Glomerular endothelial cell (primary cell): ENCODE data around the gene TLNRD1. TPM values are rescaled to one million over a fixed set of nuclear protein-coding genes. Genes with fewer than 3 reads are reported as not detected.

Experiments
- DNase-seq: peaks from one replicate; pipeline ENCODE4 v3.0.0-alpha.2; 2011; ENCODE audit warnings: low read depth, low spot score; ENCODE audit errors: extremely low read depth
- total RNA-seq: library from RNA; depleted of rRNA; stranded (reverse); fragments of >200 nt; gene quantifications from 2 replicates; pipeline ENCODE4 v1.2.3, GENCODE V29; 2015

The TLNRD1 gene
- total RNA-seq, 1 donor from 2014 or later: 60.2 TPM

DNA sequence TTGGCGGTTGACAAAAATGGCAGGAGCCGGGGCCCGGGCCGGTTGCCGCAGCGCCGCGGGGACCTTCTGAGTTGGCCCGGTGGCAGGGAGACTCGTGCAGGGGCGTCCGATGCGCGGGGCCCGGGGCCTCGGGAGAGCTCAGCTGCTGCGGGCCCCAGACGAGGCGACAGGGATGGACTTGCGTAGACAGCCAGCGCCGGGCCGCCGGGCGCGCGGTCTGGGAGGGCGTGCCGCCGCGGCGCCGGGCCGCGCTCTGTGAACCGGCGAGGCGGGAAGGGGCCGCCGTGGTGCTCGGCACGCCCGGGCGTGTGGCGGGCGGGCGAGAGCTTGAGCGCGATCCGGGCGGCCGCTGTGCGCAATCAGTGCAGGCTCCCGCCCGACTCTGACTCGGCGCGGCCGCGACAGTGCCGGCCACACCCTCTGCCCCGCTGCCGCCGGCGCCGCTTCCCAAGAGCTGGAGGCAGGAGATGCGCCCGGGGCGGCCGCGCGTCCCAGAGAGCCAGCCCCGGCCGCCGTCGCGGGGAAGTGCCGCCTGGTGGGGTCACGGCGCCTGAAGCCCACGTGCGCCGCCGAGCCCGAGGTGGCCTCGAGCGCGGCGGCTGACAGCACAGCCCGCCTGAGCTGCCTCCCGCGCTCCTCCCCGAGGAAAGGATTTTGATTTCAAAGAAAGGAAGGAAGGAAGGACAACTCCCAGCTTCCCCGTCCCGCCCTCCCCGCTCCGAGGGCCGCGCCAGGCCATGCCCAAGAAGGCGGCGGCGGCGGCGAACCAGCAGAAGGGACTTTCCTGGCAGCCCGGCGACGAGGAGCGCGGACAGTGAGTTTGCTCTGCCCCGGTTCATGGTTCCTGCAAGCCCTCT, 657 bp downstream of the TLNRD1 start:
- no peak for DNase-seq

DNA sequence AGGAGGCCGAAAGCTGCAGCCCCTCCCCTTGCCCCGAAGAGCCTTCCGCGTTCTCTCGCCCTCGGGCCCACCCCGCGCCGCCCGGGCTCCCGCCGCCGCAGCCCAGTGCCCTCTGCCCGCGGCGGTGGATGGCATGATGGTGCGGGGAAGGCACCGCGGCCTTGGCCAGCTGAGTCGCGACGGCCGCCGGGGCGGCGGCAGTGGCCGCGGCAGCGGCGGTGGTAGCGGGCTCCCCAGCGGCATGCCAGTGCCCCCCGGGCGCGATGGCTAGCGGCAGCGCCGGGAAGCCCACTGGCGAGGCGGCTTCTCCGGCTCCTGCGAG, 1.2 kb downstream of the TLNRD1 start:
- no peak for DNase-seq

GRCh38 chr15:81002331-81003096, 1.8 kb downstream of the TLNRD1 start:
- no peak for DNase-seq

DNA sequence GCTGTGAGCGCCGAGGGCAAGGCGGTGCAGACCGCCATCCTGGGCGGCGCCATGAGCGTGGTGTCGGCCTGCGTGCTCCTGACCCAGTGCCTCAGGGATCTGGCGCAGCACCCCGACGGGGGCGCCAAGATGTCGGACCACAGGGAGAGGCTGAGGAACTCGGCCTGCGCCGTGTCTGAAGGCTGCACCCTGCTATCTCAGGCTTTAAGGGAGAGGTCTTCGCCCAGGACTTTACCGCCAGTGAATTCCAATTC, 2.3 kb downstream of the TLNRD1 start:
- no peak for DNase-seq

GRCh38 chr15:81006124-81006523, 5.4 kb downstream of the TLNRD1 start:
- DNase-seq: no peak

DNA sequence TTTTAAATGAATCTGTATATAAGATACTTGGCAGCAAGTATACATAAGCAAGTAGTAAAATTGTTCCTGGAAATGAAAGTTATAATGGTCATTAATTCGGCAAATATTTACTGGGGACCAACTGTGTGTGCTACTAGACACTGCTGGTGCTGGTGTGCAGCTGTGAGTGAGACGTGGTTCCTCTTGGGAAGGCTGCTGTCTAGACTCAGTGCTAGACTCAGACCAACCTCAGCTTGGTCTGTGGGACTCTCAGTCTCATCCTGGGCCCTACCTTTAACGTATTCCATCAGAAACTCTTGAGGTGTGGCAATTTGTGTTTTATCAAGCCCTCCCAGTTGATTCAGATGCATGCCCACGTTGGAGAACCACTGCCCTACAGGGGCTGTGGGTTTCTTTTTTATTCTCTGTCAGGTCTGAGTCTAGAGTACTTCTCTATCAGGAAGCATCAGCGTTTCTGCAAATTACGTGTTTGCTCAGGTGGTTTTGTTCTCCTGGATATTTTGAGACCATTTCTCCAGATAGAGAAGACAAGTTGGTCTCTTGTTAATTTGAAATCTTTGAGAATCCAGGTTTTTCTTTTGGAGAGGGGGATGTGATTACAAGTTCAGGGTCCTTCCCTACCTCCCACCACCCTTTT, 6.8 kb downstream of the TLNRD1 start:
- DNase-seq: no peak

- no peak for DNase-seq
These were observed 7.6 kb downstream of the TLNRD1 start for GRCh38 chr15:81008312-81008711.

DNA sequence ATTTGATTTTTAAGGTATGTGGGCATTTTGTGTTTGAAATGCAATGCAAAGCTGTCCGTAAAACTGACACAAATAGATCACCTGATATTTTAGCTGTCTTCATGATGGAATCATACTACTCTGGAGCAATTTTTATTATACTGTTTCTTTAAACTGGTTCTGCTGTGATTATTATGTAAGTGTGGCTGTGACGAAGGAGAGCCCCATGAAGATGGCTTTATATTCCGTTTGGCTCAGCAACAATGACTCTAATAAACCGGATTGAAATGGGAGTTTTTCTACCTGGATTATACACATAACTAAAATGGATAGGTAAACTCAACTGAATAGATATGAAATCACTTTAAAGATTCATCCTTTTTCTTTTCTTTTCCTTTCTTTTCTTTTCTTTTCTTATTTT, 9.4 kb downstream of the TLNRD1 start:
- DNase-seq: no peak

DNA sequence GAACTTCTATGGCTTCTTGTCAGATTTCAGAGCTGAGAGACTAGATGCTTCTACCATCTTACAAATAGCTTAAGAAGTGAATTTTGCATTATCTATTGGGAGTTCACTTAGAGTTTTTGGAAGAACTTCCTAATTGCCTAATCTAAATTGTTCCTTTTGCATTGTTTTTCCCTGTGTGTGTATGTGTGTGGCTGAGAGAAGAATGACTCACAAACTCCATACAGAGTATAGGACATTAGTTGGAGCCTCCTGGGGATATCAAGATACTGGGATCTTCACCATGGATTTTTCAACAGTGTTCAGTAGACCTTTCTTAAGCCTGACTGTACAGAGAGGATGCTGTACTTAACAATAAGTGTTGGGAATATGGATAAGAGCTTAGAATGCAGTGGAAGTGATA, 10.9 kb downstream of the TLNRD1 start:
- DNase-seq: no peak

DNA sequence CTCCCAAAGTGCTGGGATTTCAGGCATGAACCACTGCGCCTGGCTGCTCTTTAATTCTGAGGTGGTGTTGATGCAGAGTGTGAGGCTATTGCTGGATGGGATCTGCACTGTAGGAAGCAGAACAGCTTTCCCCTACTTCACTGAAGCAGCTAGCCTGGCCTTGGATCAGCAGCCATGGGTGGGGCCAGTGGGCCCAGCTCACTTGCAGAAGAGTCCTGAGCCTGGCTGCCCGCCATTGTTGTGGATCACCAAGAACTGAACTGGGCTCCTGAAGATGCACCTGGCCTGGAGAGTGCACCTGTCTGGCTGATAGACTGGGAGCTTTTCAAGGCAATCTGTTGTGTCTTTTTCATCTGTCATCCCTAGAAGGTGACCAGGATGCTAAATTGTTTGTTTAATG, 11.9 kb downstream of the TLNRD1 start:
- no peak for DNase-seq

DNA sequence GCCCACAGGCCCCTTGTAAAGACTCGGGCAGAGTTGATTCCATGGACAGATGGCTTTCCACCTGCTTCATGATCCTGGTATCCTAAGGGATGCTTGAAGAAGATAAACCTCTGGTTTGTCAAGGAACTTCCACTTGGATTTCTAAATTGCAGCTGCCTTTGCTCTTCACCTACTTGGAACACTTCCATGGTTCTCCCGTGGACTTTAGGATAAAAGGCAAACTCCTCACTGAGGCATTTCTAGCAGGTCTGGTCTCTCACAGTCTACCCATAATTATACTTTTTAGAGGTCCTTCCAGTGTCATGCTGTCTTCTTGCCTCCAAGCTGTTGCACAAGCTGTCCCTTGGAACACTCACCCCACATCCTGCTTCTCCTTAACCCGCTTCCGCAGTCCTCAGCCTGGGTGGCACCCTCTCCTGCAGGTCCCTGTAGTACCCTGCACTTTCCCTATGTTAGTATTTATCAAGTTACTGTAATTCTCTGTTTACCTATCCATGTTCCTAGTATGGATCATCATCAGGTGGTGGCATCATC, 12.7 kb downstream of the TLNRD1 start:
- no peak for DNase-seq

DNA sequence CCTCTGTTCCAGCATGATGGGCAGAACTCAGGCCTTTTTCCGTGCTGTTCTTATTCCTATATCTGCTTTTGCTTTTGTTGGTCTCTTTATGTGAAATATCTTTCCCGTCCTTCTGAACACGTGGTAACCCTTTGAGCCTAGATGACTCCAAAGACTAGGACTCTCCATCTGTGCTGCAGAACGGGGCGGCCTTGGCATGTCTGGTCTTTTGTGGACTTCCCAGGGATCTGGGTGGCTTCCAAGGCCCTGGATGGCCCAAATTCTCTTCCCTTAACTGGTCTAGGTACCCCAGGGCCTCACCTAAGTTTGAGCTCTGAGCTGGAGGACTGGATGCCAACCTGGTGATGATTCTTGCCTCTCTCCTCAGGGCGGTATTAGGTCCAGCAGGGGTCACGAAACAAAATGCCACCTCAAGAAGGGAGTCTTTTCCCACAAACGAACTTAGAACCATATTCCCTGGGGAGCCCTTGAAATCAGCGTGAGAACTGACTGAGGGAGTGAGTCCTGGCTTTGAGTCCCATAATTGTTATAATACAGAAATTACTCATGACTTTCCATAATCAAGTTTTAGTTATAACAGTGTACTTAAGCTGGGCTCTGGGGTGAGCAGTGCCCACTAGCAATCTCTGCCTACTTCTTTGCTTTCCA, 13.8 kb downstream of the TLNRD1 start:
- no peak for DNase-seq

DNA sequence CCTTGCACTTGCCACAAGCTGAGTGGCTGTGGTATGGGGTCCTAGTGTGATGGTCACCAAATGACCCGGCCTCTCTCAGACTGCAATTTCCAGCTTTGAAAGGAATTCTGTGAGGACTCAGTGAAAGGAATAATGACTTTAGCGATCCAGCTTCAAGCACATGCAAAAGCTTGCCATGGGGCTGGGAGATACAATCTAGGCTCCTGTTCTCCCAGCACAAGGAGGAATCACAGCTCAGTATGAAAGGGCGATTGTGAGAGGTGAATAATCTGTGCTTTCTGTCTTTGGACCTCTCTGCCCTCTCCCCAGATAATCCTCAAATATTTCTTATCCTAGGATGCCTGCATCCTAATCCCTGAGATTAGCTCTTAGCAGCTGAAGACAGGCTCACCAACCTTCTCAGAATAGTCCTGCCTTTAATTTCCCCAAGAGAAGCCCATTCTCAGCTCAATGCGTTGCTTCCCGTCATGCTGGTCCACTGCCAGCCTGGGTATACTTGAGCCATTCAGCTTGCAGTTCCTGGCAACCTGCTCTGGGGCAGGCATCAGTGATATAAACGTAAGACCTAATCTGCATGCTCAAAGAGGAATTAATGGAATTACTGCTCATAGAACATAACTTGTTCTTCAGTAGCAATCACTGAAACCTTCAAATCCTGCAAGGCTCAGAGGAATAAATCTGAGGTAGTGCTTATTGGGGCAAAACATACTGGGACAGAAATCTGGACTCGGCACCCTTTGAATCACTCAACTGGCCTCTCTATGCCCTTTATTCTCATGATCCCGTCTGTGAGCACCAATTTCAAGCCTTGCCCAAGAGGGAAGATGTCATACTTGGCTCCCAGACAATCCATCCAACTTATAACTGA, 15.1 kb downstream of the TLNRD1 start:
- DNase-seq: no peak

DNA sequence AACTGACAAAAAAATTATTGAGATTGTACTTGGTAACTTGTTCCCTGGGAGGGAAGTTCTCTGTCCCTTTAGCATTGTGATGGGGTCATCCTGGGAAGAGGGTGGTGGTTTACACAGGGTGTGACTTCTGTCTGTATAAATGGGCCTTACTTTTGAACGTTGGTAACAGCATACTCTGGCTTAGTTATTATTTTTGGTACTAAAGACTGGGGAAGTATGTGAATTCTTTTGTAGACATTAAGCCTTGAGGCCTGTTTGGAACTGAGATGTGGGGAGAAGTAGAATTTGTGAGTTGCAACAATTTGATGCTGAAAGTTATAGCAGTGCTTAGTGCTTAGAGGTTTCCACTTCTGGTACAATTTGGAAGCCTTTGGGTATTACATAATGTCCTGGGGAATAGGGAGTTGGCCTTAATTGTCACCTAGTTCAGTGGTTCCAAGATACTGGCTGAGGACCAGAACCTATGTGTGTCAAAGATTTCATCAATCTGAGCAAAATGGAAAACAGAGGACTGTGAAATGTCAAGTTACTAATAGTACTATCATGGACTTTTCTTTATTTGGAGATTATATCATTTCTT, 15.9 kb downstream of the TLNRD1 start:
- no peak for DNase-seq

- no peak for DNase-seq
These were observed 17.5 kb downstream of the TLNRD1 start for GRCh38 chr15:81018197-81018596.

- no peak for DNase-seq
These were observed 20.6 kb downstream of the TLNRD1 start for GRCh38 chr15:81021321-81021720.

DNA sequence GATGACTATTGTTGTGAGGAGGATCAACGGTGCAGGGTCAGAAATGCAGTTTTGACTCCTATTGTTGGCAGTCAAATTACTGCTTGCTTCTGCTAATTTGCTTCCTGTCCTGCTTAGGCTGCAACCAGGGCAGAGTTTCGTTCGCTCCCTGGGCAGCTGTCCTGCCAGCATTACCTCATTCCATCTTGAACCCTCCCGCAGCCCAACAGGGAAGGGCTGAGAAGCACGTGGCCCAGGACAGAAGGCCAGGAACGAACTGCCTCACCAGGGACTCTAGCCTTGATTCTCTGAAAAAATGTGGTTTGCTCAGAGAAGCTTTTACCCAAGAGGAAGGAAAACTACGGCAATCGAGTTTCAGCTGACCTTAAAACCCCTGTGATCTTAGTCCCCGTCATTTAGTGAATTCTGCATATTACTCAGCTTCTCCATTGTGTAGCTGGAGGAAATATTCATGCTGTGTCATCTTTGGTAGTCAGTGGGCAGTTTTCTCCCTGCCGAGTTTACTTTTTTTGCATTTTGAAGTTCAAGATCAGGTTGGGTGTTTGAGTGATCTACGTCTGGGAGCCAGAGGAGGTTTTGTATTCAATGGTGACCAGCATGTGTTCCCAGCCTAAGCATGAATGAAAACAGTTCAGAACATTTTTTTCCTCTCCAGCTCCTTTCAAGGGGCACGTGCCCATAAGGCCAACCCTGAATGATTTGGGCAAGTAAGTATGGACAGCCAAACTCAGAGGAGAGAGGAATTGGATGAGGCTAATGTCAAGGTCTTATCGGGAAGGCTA, 23.0 kb downstream of the TLNRD1 start:
- peak; percentile 82 for DNase-seq

- no peak for DNase-seq
These were observed 23.6 kb downstream of the TLNRD1 start for GRCh38 chr15:81024265-81024872.

GRCh38 chr15:81024936-81025335, 24.2 kb downstream of the TLNRD1 start:
- no peak for DNase-seq
